Activated T-helper 2 cell treated with anti-CD3 and anti-CD28 coated beads, Interferon-gamma antibody, Interleukin-2, Interleukin-4, amounts not matched to agents 10 μg/mL and 5 μg/mL and 100 μg/mL, durations not matched to agents 14 hours and 24 hours and 36 hours (primary cell): ENCODE results near the gene CD70. TPM values are rescaled to one million over a fixed set of nuclear protein-coding genes. Genes with fewer than 3 reads are reported as not detected.
"Not testable (repeated sequence)": the region's sequence is repeated elsewhere in the genome, so short reads cannot be mapped to it uniquely, and the experiment has no call there.

ENCODE experiments used
- DNase-seq: peaks from one replicate; pipeline ENCODE4 v3.0.0; 2021; ENCODE audit warnings: low spot score
- H3K27ac Mint-ChIP-seq: one replicate; pipeline ENCODE4 v1.8.0; 2021; ENCODE audit warnings: mixed read lengths
- H3K27me3 Mint-ChIP-seq: one replicate; pipeline ENCODE4 v1.8.0; 2021; ENCODE audit warnings: low read depth, mixed read lengths
- H3K36me3 Mint-ChIP-seq: one replicate; pipeline ENCODE4 v1.8.0; 2021; ENCODE audit warnings: low read depth, mixed read lengths
- H3K4me1 Mint-ChIP-seq: one replicate; pipeline ENCODE4 v1.8.0; 2021; ENCODE audit warnings: low read depth, mixed read lengths
- H3K4me3 Mint-ChIP-seq: one replicate; pipeline ENCODE4 v1.8.0; 2021; ENCODE audit warnings: low read depth, mild to moderate bottlenecking, moderate library complexity, mixed read lengths
- H3K9me3 Mint-ChIP-seq: one replicate; pipeline ENCODE4 v1.8.0; 2021; ENCODE audit warnings: mixed read lengths
- intact Hi-C: fragments of 100-400 bp; cut with micrococcal nuclease; formaldehyde crosslinking; loops from one replicate; pipeline ENCODE4 v1.15.1; 2023
- total RNA-seq: library from RNA; stranded (reverse); gene quantifications from 2 replicates; pipeline ENCODE4 v1.2.3, GENCODE V29; 2022

CD70 gene
- total RNA-seq, 1 donor from 2014 or later: 88.7 TPM

DNA sequence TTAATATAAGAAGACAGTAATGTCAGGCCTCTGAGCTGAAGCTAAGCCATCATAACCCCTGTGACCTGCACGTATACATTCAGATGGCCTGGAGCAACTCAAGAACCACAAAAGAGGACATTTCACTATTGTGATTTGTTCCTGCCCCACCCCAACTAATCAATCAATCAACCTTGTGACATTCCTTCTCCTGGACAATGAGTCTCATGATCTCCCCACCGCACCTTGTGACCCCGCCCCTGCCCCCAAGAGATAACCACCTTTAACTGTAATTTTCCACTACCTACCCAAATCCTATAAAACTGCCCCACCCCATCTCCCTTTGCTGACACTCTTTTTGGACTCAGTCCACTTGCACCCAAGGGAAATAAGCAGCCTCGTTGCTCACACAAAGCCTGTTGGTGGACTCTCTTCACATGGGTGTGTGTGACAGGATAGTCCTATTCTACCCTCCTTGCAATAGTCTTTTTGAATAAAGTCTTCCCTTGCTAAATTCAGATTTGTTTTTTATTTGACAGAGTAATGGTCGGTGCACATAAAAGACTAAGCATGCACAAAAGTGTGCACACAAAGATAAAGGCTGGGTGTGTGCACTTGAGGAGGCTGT lies 14.0 kb downstream of the CD70 start:
- peaks cover 8% of the 10 kb centered on the region for H3K36me3 Mint-ChIP-seq
- no peaks in the 10 kb centered on the region for H3K9me3 Mint-ChIP-seq
- H3K4me3 Mint-ChIP-seq: no peak overlapping the region
- peaks cover 2% of the 10 kb centered on the region for H3K27me3 Mint-ChIP-seq
- no peak for DNase-seq
- H3K27ac Mint-ChIP-seq: no peak overlapping the region
- intact Hi-C loops: no loop called here
- peaks cover 9% of the 10 kb centered on the region for H3K4me1 Mint-ChIP-seq

DNA sequence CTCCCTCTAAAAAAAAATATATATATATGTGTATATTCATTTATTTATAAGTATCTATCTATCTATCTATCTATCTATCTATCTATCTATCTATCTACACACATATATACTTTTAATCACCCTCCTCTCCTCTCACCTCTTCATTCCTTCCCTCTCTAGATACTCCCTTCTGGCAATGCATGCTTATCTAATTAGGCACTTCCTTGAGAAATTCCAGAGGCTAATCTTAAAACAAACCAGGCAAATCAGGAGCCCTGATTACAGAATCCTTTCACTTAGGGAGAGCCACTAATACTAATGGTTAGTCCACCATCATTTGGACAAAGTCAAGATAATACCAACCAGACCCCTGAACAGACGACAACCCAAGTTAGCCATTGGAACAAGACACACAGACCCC lies 17.6 kb downstream of the CD70 start:
- Mint-ChIP-seq H3K9me3 (peaks cover 6% of the 10 kb centered on the region), H3K4me1 (peaks cover 3% of the 10 kb centered on the region), H3K27me3 (peaks cover 19% of the 10 kb centered on the region), H3K4me3 (no peak overlapping the region), H3K36me3 (no peaks in the 10 kb centered on the region), H3K27ac (no peak overlapping the region)
- DNase-seq: no peak
- intact Hi-C loops: no loop called here

DNA sequence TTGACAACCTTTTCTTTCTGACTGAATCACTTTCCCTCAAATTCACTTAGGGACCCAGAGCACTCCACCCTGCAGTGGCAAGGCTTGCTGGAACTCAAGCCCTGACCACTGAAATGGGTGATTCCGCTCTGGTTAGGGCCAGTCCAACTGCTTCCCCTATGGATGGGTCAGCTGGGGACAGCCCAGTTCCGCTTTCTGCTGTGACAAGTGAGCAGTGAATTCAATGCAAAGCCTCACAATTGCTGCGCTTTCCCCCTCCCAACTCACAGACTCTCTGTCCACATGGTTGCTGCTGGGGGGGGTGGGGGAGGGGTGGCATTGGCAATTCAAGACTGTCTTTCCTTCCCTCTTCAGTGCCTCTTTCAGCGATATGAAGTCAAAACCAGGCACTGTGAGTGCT lies 18.7 kb downstream of the CD70 start:
- Mint-ChIP-seq H3K4me3 (no peak overlapping the region), H3K36me3 (no peaks in the 10 kb centered on the region), H3K27me3 (peaks cover 22% of the 10 kb centered on the region), H3K27ac (no peak overlapping the region), H3K9me3 (peaks cover 6% of the 10 kb centered on the region), H3K4me1 (peaks cover 2% of the 10 kb centered on the region)
- no peak for DNase-seq
- intact Hi-C loops: no loop called here

DNA sequence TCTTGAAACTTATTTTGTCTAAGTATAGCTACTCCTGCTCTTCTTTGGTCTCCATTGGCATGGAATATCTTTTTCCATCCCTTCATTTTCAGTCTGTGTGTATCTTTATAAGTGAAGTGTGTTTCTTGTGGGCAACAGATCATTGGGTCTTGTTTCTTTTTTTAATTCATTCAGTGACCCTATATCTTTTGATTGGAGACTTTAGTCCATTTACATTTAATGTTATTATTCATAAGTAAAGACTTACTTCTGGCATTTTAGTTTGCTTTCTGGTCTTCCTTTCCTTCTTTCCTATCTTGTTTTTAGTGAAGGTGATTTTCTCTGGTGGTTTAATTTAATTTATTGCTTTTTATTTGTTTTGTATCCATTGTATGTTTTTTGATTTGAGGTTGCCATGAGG lies 19.8 kb downstream of the CD70 start:
- H3K27me3 Mint-ChIP-seq: peaks cover 22% of the 10 kb centered on the region
- no peak overlapping the region for H3K4me3 Mint-ChIP-seq
- H3K27ac Mint-ChIP-seq: no peak overlapping the region
- peaks cover 2% of the 10 kb centered on the region for H3K4me1 Mint-ChIP-seq
- no peak for DNase-seq
- H3K36me3 Mint-ChIP-seq: no peaks in the 10 kb centered on the region
- peaks cover 9% of the 10 kb centered on the region for H3K9me3 Mint-ChIP-seq
- intact Hi-C loops: no loop called here

DNA sequence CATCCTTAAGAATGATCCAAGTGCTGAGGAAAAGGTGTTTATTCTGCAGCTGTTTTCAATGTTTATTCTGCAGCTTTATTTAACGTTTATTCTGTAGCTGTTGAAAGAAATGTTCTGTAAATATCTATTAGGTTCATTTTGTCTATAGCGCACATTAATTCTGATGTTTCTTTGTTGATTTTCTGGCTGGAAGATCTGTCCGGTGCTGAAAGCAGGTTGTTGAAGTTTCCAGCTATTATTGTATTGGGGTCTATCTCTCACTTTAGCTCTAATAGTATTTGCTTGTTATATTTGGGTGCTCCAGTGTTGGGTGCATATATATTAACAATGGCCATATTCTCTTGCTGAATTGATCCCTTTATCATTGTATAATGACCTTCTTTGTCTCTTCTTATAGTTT lies 20.2 kb downstream of the CD70 start:
- Mint-ChIP-seq H3K4me1 (peaks cover 2% of the 10 kb centered on the region), H3K9me3 (peaks cover 9% of the 10 kb centered on the region), H3K4me3 (no peak overlapping the region), H3K27me3 (peaks cover 22% of the 10 kb centered on the region), H3K27ac (no peak overlapping the region), H3K36me3 (no peaks in the 10 kb centered on the region)
- intact Hi-C loops: no loop called here
- no peak for DNase-seq

DNA sequence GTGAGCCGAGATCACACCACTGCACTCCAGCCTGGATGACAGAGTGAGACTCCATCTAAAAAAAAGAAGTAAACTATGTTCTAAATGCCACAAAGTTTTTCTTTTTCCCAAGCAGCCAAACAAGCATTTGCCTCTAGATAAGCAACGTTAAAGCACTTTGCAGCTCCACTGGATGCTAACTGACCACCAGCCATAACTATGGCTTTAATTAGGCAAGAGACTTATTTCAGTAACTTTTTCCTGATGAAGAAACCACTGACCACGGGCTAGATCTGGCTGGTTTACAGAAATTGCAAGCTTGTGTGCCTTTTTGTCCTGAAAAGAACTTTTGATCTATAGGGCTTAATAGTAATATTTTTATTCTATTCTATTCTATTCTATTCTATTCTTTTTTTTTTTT lies 22.1 kb downstream of the CD70 start:
- intact Hi-C loops: no loop called here
- H3K27ac Mint-ChIP-seq: no peak overlapping the region

DNA sequence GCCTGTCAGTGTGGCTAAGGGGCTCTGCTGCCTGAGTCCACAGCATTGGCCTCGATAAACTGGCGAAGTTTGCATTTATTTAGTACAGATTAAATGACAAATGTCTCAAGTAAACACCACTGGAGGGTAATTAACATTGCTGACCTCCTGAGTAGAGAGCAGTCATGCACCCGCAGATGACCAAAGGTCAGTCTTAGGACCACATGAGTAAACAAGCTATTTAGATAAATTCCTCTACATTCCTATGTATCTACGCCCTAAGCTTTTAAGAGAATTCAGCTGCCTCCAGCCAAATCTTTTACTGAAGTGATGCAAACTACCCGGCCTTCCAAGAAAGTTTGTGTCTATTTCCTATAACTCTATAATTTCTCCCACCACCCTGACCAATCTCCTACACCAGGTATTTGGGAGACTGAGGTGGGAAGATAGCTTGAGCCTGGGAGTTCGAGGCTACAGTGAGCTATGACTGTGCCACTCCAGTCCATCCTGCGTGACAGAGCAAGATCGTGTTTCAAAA lies 22.9 kb downstream of the CD70 start:
- no peak for DNase-seq
- no peaks in the 10 kb centered on the region for H3K36me3 Mint-ChIP-seq
- intact Hi-C loops: no loop called here
- peaks cover 24% of the 10 kb centered on the region for H3K27me3 Mint-ChIP-seq
- peaks cover 21% of the 10 kb centered on the region for H3K9me3 Mint-ChIP-seq
- H3K27ac Mint-ChIP-seq: no peak overlapping the region
- H3K4me1 Mint-ChIP-seq: peaks cover 2% of the 10 kb centered on the region
- H3K4me3 Mint-ChIP-seq: no peak overlapping the region

More for the DNA sequence above, 22.1 kb downstream of the CD70 start:
- no peaks in the 10 kb centered on the region for H3K36me3 Mint-ChIP-seq
- H3K27me3 Mint-ChIP-seq: peaks cover 24% of the 10 kb centered on the region
- H3K4me1 Mint-ChIP-seq: peaks cover 2% of the 10 kb centered on the region
- no peak for DNase-seq
- H3K9me3 Mint-ChIP-seq: peaks cover 21% of the 10 kb centered on the region
- no peak overlapping the region for H3K4me3 Mint-ChIP-seq

DNA sequence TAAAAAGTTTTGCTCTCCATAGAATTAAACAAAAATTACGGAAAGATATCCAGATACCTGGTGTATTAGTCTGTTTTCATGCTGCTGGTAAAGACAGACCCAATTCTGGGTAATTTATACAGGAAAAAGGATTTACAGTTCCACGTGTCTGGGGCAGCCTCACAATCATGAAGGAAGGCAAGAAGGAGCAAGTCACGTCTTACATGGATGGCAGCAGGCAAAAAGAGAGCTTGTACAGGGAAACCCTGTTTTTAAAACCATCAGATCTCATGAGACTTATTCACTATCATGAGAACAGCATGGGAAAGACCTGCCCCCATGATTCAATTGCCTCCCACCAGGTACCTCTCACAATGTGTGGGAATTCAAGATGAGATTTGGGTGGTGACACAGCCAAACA lies 24.2 kb downstream of the CD70 start:
- intact Hi-C loops, H3K36me3 Mint-ChIP-seq: not testable (repeated sequence)

DNA sequence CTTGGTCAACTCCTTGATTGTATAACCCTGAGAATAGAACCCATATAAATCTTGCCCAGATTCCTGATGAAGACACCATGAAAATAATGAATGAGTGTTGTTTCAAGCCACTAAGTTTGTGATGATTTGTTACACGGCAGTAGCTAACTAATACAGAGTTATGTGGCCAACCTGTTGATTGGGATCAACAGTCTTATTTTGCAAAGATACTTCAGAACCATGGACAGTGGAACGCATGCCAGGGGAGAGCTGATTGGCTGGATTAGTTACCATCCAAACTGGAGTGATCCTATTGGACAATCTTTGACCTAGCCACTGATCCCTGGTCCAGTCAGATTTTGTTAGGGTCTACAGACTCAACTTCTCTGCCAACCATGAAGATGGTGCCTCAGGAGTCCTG lies 26.6 kb downstream of the CD70 start:
- Mint-ChIP-seq H3K27me3 (peaks cover 23% of the 10 kb centered on the region), H3K9me3 (peaks cover 15% of the 10 kb centered on the region), H3K36me3 (no peaks in the 10 kb centered on the region), H3K4me3 (no peak overlapping the region), H3K27ac (no peak overlapping the region), H3K4me1 (peaks cover 2% of the 10 kb centered on the region)
- intact Hi-C loops: no loop called here
- no peak for DNase-seq

More for the DNA sequence above, 24.2 kb downstream of the CD70 start:
- H3K4me3 Mint-ChIP-seq, DNase-seq, H3K4me1 Mint-ChIP-seq, H3K27ac Mint-ChIP-seq: not testable (repeated sequence)
- peaks cover 30% of the 10 kb centered on the region for H3K27me3 Mint-ChIP-seq
- H3K9me3 Mint-ChIP-seq: peaks cover 21% of the 10 kb centered on the region

DNA sequence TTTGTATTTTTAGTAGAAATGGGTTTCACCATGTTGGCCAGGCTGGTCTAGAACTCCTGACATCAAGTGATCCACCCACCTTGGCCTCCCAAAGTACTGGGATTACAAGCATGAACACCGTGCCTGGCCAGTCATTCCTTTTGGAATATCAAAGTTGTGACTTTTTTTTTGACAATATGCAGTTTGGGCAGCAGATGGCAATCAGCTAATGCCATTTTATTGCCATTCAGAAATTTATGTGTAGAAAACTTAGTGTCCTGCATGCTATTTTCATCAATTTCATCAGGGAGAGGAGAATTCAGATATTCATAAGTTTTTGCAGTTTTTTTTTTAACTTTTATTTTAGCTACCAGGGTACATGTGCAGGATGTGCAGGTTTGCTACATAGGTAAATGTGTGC lies 28.5 kb downstream of the CD70 start:
- H3K27ac Mint-ChIP-seq, H3K4me1 Mint-ChIP-seq, DNase-seq, H3K4me3 Mint-ChIP-seq, H3K36me3 Mint-ChIP-seq, intact Hi-C loops: not testable (repeated sequence)
- peaks cover 15% of the 10 kb centered on the region for H3K9me3 Mint-ChIP-seq
- peaks cover 15% of the 10 kb centered on the region for H3K27me3 Mint-ChIP-seq

DNA sequence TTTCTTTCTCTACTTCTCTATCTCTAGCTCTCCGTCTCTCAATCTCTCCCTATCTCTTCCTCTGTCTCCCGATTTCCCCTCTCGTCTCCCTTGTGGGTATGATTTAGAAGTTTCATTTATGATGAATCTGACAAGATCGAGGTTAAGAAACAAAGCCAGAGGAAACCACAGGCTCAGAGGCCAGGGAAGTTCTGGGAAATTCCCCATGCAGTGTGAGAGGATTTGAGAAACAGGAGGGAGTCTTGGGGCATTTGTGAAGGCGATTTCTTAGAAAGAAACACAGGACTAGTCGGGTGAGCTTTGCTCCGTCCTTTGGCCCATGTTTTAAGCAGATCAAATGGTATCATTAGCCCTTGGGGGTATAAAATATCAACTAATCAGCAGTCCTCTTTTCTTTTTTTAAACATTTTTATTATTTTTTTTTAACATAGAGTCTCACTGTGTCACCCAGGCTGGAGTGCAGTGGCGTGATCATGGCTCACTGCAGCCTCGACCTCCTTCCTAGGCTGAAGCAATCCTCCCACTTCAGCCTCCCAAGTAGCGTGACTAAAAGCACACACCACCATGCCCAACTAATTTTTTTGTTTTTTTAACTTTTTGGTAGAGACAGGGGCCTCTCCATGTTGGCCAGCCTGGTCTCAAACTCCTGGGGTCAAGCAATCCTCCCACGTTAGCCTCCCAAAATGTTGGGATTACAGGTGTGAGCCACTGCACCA lies 34.3 kb downstream of the CD70 start:
- H3K9me3 Mint-ChIP-seq: no peaks in the 10 kb centered on the region
- H3K4me1 Mint-ChIP-seq: peaks cover 11% of the 10 kb centered on the region
- H3K36me3 Mint-ChIP-seq: no peaks in the 10 kb centered on the region
- H3K27me3 Mint-ChIP-seq: peaks cover 6% of the 10 kb centered on the region
- intact Hi-C loops: loop anchor here (5.0 kb wide), 2 partner anchors 36 to 39 kb away; partner anchors contain the start of gene CD70
- DNase-seq: no peak
- H3K27ac Mint-ChIP-seq: no peak overlapping the region
- H3K4me3 Mint-ChIP-seq: no peak overlapping the region

DNA sequence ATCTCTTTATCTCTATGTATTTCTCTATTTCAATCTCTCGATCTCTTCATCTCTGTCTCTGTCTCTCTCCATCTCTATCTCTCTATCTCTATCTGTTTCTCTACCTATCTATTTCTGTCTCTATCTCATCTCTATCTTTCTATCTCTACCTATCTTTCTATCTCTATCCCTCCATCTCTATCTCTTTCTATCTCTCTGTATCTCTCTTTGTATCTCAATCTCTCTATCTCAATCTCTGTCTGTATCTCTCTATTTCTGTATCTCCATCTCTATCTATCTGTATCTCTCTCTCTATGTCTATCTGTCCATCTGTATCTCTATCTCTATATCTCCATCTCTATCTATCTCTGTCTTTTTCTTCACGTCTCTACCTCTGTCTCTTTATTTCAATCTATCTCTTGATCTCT lies 34.9 kb downstream of the CD70 start:
- Mint-ChIP-seq H3K27ac (no peak overlapping the region), H3K9me3 (no peaks in the 10 kb centered on the region), H3K27me3 (peaks cover 4% of the 10 kb centered on the region), H3K36me3 (no peaks in the 10 kb centered on the region), H3K4me3 (no peak overlapping the region), H3K4me1 (peaks cover 11% of the 10 kb centered on the region)
- no peak for DNase-seq
- intact Hi-C loops: loop anchor here (5.0 kb wide), 2 partner anchors 36 to 39 kb away; partner anchors contain the start of gene CD70
